Neural crest cell (in vitro differentiated cells): ENCODE results near the gene PAX7. TPM values are rescaled to one million over a fixed set of nuclear protein-coding genes. Genes with fewer than 3 reads are reported as not detected.

ENCODE experiments used
- DNase-seq: peaks from one replicate; pipeline ENCODE4 v3.0.0; 2021; ENCODE audit warnings: low read depth, mixed read lengths, low spot score
- H3K27ac Mint-ChIP-seq: one replicate; pipeline ENCODE4 v1.8.0; 2021; ENCODE audit warnings: mild to moderate bottlenecking, mixed read lengths; ENCODE audit not compliant: unreplicated experiment
- H3K27me3 Mint-ChIP-seq: 2 replicates; pipeline ENCODE4 v1.8.0; 2021; ENCODE audit warnings: low read depth, mild to moderate bottlenecking, mixed read lengths
- H3K36me3 Mint-ChIP-seq: 2 replicates; pipeline ENCODE4 v1.8.0; 2021; ENCODE audit warnings: low read depth, mild to moderate bottlenecking, mixed read lengths
- H3K4me1 Mint-ChIP-seq: 2 replicates; pipeline ENCODE4 v1.8.0; 2021; ENCODE audit warnings: mixed read lengths
- H3K4me3 Mint-ChIP-seq: one replicate; pipeline ENCODE4 v1.8.0; 2021; ENCODE audit warnings: mild to moderate bottlenecking, mixed read lengths
- H3K9me3 Mint-ChIP-seq: 2 replicates; pipeline ENCODE4 v1.8.0; 2021; ENCODE audit warnings: mixed read lengths
- total RNA-seq: library from RNA; stranded (reverse); gene quantifications from 2 replicates; pipeline ENCODE4 v1.2.1, GENCODE V29; 2021
- TF ChIP-seq, protein P1 (sequence below): fragments of 200-600 bp; sonication (generic); conservative IDR thresholded peaks from 2 replicates; pipeline ENCODE4 v1.5.0; 2021; ENCODE audit warnings: antibody characterized with exemption, mild to moderate bottlenecking

Gene PAX7
- total RNA-seq, 1 donor from 2014 or later = 10.9 TPM

DNA sequence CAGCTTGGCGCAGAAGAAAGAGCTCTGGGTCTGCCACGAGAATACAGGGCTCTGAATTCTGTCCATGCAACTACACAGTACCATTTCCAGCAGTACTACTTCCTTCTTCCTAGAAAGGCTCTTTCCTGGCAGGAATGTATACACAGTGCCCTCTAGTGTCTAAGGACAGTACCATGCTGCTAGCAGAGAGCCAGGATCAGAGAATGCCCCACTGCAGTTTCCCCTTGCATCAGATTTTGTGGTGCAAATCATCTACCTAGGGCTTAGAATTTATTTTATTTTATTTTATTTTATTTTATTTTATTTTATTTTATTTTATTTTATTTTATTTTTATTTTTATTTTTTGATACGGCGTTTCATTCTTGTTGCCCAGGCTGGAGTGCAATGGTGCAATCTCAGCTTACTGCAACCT lies 50.8 kb downstream of the PAX7 start:
- peak; percentile 24 for DNase-seq
- Mint-ChIP-seq H3K27ac (no peak overlapping the region), H3K4me1 (peaks cover 16% of the 10 kb centered on the region), H3K27me3 (peaks cover 24% of the 10 kb centered on the region), H3K4me3 (peak overlapping the region; percentile 7), H3K36me3 (no peaks in the 10 kb centered on the region), H3K9me3 (no peaks in the 10 kb centered on the region)
- TF ChIP-seq, protein P1, sequence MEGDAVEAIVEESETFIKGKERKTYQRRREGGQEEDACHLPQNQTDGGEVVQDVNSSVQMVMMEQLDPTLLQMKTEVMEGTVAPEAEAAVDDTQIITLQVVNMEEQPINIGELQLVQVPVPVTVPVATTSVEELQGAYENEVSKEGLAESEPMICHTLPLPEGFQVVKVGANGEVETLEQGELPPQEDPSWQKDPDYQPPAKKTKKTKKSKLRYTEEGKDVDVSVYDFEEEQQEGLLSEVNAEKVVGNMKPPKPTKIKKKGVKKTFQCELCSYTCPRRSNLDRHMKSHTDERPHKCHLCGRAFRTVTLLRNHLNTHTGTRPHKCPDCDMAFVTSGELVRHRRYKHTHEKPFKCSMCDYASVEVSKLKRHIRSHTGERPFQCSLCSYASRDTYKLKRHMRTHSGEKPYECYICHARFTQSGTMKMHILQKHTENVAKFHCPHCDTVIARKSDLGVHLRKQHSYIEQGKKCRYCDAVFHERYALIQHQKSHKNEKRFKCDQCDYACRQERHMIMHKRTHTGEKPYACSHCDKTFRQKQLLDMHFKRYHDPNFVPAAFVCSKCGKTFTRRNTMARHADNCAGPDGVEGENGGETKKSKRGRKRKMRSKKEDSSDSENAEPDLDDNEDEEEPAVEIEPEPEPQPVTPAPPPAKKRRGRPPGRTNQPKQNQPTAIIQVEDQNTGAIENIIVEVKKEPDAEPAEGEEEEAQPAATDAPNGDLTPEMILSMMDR = peak; percentile 84

DNA sequence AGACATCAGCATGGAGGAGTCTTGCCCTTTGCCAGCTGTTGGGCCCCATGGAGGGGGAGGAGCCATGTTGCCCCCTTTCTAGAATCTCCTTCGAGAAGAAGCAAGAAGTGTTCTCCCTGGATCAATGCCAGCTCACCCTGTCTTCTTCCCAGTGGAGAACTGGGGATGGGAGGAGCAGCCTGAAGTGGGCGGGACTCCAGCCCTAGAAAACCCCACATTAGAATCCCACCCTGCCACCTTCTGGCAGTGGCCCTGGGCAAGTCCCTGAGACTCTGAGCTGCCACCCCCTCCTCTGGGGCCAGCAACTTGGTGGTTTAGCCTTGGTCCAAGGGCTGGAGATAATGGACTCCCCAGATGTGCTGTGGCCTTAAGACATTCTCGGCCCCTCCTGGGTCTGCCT lies 51.7 kb downstream of the PAX7 start:
- no peak for DNase-seq
- peaks cover 20% of the 10 kb centered on the region for H3K27me3 Mint-ChIP-seq

DNA sequence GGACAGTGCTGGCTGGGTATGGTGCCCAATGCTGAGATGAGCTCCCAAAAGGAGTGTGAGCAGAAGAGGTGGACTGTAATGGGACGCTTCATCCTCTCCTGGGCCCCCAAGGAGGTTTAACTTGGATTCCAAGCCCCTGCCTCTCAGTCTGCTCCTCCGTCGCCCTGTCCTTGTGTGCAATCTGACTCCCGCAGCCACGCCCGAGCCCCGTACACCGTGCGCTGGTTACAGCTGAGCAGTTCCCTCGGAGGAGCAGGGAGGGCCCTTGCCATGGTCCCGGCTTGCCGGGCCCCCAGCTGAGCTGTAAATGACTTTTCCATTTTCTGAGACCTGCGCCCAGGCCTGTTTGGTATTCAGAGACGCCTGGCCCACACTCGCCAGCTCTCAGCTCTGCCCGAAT lies 53.7 kb downstream of the PAX7 start:
- Mint-ChIP-seq H3K4me1 (peaks cover 4% of the 10 kb centered on the region), H3K27me3 (peaks cover 16% of the 10 kb centered on the region), H3K36me3 (no peaks in the 10 kb centered on the region), H3K27ac (no peak overlapping the region), H3K9me3 (no peaks in the 10 kb centered on the region), H3K4me3 (no peak overlapping the region)
- TF ChIP-seq, protein P1 = no peak
- DNase-seq = no peak

More for the DNA sequence above, 51.7 kb downstream of the PAX7 start:
- TF ChIP-seq, protein P1 = no peak
- no peaks in the 10 kb centered on the region for H3K36me3 Mint-ChIP-seq
- no peaks in the 10 kb centered on the region for H3K9me3 Mint-ChIP-seq
- H3K27ac Mint-ChIP-seq = no peak overlapping the region
- H3K4me1 Mint-ChIP-seq = peaks cover 7% of the 10 kb centered on the region
- H3K4me3 Mint-ChIP-seq = no peak overlapping the region

DNA sequence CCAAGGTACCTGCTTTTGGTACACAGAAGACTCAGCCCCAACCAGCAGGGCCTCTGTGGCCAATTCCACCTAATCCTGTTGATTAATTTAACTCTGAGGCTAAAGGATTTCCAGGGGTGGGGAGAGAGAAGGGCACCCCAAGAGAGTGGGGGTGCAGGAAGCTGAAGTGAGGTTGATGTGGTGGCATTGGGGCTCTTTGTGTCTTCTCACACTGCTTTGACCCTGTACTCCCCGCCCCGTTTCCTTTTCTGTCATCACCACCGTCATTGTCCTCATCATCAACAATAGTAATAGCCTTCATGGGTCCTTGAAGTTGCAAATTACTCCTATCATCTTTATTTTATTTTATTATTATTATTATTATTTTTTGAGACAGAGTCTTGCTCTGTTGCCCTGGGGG lies 55.9 kb downstream of the PAX7 start:
- DNase-seq = no peak
- H3K27me3 Mint-ChIP-seq = peaks cover 10% of the 10 kb centered on the region
- no peaks in the 10 kb centered on the region for H3K4me1 Mint-ChIP-seq
- no peaks in the 10 kb centered on the region for H3K36me3 Mint-ChIP-seq
- H3K27ac Mint-ChIP-seq = no peak overlapping the region
- H3K4me3 Mint-ChIP-seq = no peak overlapping the region
- no peaks in the 10 kb centered on the region for H3K9me3 Mint-ChIP-seq
- TF ChIP-seq, protein P1 = no peak

DNA sequence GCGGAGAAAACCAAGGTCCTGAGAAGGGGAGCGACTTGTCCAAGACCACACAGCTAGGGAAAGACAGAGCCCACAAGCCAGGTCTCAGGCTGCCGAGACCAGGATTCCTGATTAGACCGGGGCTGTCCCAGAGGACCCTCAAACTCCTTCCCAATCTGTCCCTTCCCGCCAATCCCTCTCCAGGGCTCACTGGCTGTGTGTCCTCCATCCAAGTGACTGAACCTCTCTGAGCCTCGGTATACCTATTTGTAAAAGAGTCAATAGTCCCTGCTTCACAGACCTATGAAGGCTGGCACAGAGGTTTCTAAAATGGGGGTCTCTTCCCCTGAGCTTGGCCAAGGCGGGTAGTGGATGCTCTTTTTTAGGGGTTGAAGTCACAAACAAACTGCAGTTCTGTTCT lies 56.6 kb downstream of the PAX7 start:
- H3K4me3 Mint-ChIP-seq = no peak overlapping the region
- no peaks in the 10 kb centered on the region for H3K4me1 Mint-ChIP-seq
- no peak for DNase-seq
- peaks cover 17% of the 10 kb centered on the region for H3K27me3 Mint-ChIP-seq
- H3K27ac Mint-ChIP-seq = no peak overlapping the region
- TF ChIP-seq, protein P1 = no peak
- no peaks in the 10 kb centered on the region for H3K9me3 Mint-ChIP-seq
- no peaks in the 10 kb centered on the region for H3K36me3 Mint-ChIP-seq

DNA sequence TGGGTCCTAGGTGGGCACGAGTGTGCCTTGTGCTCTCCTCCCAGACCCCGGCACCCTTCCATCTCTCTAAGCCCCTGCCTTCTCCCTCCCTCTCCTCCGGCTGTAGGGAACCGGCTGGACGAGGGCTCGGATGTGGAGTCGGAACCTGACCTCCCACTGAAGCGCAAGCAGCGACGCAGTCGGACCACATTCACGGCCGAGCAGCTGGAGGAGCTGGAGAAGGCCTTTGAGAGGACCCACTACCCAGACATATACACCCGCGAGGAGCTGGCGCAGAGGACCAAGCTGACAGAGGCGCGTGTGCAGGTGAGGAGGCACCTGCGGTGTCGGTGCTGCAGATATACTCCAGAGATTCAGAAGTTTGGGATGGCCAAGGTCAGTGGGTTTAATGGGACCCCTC lies 61.0 kb downstream of the PAX7 start:
- H3K4me1 Mint-ChIP-seq = no peaks in the 10 kb centered on the region
- TF ChIP-seq, protein P1 = no peak
- no peaks in the 10 kb centered on the region for H3K36me3 Mint-ChIP-seq
- no peak for DNase-seq
- H3K9me3 Mint-ChIP-seq = no peaks in the 10 kb centered on the region
- H3K27ac Mint-ChIP-seq = no peak overlapping the region
- no peak overlapping the region for H3K4me3 Mint-ChIP-seq
- peaks cover 49% of the 10 kb centered on the region for H3K27me3 Mint-ChIP-seq
